ENCODE data around the gene OR5B2. TPM values are rescaled to one million over a fixed set of nuclear protein-coding genes. Genes with fewer than 3 reads are reported as not detected.
"Not testable (repeated sequence)": the region's sequence is repeated elsewhere in the genome, so short reads cannot be mapped to it uniquely, and the experiment has no call there.

The OR5B2 gene
- not detected for polyA plus RNA-seq (2013, experiment 1 of 2; ENCODE audit: insufficient read length)
- polyA plus RNA-seq (2013, experiment 2 of 2; ENCODE audit: insufficient read length), result not detected

DNA sequence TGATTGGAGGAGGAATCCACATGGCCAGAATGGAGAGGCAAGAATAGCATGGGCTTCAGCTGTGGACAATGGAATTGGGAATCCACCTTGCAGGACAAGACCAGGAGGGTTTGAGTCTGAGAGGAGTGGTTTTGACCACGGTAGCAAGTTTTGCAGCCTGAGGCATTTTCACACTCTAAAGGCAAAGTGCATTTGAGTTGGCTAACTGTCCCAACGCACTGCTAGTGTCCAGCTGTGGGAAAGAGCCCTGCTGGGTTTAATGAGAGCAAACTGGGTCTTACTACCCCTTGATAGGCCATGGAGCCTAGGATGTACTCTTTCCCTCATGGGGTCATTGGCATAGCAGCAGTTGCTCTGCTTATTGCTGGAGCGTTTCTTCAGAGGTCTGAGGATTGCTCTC lies at the start of gene OR5B2:
Gene OR5B2 (minus strand): TSS at position 101 of the 400 bp plus-strand sequence. CDS start 4,860 bp downstream, outside the sequence.
- DNase-seq, result no peak

DNA sequence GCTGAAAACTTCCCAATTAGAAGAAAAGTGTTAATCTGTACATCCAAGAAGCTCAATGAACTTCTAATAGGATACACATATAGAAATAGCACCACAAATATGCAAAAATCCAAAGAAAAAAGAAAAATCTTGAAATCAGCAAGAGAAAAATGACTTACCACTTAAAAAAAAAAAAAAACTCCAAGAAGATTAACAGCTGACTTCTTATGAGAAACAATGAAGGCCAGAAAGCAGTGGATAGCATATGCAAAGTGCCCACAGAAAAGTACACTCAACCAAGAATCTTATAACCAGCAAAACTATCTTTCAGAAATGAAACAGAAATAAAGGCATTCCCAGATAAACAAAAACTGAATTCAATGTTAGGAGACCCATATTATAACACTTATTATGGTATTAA lies 44.0 kb upstream of the OR5B2 start:
- DNase-seq, result no peak

DNA sequence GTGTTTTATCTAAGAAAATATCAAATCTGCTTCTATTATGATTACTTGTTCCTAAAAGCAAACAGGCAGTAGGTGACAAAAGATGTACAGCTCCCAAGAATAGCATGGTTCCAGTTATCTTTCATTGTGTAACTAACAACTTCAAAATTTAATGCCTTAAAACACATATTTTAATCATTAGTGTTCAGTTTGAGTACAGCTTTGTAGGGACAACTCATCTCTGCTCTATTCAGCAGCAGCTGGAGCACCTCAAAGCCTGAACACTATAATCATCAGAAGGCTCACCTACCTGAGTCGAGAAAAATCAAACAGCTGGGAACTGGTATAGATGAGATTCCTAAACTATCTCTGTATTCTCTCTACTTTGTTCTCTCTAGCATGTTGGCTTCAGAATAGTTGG lies 38.4 kb upstream of the OR5B2 start:
- DNase-seq, result no peak

DNA sequence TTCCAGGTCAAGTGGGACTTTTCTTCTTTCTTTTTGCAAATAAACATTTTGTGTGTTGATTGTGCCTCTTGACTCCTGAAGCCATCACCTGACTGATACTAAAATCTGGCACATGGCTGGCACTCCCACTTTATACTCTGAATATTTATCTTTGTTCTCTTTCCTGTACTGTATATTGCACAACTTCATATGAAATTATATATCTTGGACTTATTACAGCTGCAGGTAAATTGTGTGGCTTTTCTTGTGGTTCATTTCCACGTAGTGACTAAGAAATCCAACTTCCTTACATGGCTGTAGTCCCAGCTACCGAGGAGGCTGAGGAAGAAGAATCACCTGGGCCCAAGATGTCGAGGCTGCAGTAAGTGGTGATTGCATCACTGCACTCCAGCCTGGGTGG lies 37.8 kb upstream of the OR5B2 start:
- no peak for DNase-seq

DNA sequence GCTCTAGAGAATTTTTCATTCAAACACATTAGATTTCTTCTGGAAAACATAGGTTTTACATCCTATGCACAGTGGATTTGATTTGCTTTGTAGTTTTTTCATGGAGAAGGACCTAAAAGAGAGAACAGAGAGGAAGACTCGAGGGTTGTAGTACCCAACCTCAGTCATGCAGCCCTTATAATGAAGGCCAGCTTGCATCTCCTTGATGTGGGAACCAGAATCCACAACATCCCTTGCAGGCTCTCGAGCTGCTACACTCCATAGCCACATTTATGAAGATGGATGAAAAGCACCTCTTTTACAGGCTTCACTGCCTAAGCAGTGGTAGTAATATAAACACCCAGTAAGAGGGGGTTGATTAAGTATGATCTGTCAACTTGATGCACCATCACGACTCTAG lies 23.7 kb upstream of the OR5B2 start:
- no peak for DNase-seq

DNA sequence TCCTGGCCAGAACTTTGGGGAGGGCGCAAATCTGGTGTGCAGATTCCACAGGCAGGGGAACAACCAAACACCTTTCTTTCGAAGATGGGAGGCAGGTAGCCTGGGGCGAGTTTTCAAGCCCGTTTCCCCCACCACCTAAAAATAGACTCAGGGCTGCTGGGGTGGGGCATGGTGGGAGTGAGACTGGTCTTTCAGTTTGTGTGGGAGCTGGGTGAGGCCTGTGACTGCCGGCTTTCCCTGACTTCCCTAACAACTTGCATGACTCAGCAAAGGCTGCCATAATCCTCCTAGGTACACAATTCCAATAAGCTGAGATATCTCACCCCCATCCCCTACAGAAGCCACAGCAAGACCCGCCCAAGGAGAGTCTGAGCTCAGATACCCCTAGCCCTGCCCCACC lies 18.4 kb upstream of the OR5B2 start:
- DNase-seq, result no peak

DNA sequence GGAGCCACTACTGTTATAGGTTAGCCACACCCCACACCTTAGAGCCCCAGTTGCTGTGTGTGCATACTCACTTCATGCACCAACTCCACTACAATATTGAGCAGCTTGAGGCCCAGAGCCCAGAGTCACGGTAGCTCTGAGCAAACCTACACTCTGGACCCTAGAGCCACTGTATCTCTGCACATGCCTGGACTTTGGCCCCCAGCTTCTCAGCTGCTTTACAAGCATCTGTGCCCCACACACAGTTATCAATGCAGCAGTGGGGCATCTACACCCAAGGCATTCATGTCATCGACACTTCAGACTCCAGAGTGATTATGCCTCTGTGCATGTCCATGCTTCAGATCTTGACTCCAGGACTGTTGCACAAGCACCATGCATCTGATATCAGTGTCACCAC lies 16.4 kb upstream of the OR5B2 start:
- DNase-seq, result no peak

DNA sequence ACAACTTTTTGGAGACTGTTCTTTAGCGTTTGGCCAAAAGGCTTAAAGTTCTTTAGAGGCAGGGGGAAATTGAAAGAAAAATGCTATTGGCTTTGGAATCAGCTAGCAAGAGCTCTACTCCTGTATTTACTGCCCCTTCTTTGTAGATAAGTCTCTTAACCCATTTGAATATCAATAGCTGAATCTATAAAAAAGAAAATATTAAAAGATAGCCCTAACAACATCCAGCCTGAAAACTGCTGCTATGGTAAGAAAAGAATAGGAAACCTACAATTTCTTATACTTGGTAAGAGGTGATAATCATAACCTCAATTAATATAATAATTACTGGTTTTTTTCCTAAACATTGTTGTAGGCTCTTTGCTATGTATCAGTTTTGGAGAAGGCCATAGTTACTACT lies 14.2 kb upstream of the OR5B2 start, which contains the start of gene OR5B12:
Gene OR5B12 (minus strand): TSS at position 101 of the 400 bp plus-strand sequence. CDS start 2,085 bp downstream, outside the sequence.
- DNase-seq, result no peak

DNA sequence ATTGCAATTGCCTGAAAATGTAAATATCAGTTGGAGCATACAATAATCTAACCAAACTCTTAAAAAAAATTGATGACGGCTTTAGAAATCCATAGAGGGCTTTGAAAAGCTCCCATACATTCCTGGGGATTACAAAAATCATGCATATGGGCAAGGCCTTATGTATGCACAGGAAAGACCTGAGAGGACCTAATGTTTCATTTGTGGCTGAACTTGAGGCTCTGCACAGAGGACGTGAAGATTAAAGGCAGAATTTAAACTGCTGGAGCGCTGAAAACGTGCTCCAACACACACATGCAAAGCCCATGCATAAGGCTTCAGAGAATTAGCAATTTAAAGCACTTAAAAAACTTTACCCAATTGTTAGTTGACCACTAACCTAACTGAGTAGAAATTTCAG lies 10.6 kb upstream of the OR5B2 start:
- no peak for DNase-seq

DNA sequence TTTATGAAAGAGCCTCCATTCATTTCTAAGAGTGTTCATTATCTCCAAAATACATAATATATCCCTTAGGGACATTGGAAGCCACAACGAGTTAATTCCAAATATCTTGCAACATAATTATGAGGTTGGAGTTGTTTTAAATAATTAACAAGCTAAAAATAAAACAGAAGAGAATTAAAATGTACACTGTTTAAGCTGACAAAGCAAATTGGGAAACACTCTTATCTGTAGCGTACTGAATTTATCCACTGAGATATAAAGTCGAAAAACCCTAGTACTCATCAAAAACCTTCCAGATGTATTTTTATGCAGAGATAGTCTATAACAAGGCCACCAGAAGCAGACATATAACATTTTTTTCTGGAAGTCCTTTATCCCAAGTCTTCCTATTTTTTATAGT lies 6.3 kb upstream of the OR5B2 start:
- no peak for DNase-seq

DNA sequence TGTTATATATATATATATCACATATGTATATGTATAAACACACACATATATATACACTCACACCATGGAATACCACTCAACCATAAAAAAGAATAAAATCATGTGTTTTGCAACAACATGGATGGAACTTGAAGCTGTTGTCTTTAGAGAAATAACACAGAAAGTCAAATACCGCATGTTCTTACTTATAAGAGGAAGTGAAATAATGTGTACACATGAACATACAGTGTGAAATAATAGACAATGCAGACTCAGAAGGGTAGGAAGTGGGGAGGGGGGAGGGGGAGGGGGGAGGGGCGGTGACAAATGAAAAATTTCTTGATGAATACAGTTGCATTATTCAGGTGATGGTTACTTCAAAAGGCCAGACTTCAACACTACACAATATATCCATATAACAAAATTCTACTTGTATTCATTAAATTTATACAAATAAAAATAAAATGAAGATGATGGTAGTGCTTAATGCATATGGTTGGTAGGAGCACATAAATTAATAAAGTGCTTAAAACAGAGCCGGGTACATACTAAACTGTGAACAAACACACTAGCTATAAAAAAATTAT lies 5.8 kb upstream of the OR5B2 start:
- no peak for DNase-seq

DNA sequence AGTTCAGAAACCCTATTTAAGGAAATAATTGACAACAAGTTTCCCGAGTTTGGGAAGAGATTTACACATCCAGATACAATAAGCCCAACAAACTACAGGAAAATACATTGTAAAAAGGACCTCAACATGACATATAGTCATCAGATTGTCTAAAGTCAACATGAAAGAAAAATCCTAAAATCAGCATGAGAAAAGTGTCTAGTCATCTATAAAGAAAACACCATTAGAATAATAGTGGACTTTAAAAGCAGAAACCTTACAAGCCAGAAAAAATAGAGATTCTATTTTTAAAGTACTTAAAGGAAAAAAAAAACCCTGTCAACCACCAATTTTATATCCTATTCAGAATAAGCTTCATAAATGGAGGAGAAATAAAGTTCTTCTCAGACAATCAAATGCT lies 1.4 kb upstream of the OR5B2 start:
- no peak for DNase-seq

DNA sequence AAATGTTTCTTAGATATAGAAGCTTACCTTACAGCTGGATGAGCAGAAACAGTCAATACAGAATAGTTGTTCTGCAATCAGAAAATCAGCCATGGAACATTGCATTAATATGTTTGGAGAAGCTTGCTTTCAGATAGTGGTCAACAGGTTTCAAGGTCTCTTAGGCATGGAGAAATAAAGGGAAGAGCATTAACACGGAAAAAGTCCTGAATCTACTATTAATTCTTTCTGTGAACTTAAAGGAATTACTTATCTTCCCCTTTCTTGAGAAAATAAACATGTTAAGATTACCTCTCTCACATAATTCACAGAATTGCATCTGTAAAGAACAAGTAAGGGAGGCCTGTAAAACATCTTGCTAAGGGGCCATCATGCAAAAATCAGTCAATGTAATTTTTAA lies 21.1 kb downstream of the OR5B2 start, which contains the start of gene OR5B3:
Gene OR5B3 (minus strand): TSS at position 101 of the 400 bp plus-strand sequence. CDS start 3,465 bp downstream, outside the sequence.
- DNase-seq, result no peak

DNA sequence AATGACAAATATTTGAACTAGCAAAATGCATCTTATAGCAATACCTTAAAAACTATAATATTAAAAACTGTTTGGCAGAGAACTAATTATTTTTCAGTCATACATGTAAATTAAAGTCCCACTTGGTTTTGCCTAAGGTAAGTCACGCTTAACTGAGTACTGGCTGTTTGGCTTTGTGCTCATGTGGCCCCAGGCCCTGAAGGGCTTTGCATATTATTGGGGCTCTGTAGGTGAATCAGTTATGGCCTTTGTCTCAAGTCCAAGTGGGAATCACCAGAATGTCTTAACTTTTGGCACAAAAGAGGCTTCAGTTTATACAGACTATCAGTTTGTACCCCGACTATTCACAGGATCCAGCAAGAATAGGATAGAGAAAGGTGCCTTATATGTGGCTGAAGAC lies 28.3 kb downstream of the OR5B2 start:
- not testable (repeated sequence) for DNase-seq

DNA sequence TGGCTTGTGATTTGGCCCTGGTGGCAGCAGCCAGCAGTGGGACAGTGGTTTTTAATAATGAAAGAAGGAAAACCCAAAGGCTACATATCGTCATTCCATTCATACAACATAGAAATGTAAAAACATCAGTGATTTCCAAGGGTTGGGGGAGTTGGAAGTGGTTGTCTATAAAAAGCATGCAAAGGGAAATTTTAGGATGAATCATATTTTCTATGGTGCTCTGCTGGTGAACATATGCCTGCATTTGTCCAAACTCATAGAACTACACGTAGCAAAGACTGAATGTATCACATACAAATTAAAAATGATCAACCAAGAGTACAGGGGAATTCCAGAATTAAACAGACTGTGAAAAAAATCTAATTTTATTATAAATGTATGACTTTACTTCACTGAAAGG lies 32.3 kb downstream of the OR5B2 start:
- DNase-seq, result peak; percentile 55

DNA sequence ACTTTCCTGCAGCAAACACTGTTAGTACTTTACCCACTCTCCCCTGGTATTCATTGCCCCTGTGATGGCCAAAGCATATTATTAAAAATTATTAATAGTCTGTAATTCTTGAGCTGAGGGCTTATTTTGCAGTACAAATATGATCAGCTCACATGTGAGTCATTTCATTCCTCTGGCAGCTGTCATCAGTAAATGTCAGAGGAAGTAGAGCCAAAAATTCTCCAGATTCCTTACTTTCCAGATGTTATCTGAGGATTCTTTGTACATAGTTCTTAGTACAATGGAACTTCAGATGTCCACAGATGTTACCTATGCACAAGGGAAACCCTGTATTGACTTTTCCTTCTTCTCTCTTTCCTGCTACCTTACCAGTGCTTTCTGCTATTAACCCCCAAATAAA lies 33.7 kb downstream of the OR5B2 start:
- peak; percentile 77 for DNase-seq

DNA sequence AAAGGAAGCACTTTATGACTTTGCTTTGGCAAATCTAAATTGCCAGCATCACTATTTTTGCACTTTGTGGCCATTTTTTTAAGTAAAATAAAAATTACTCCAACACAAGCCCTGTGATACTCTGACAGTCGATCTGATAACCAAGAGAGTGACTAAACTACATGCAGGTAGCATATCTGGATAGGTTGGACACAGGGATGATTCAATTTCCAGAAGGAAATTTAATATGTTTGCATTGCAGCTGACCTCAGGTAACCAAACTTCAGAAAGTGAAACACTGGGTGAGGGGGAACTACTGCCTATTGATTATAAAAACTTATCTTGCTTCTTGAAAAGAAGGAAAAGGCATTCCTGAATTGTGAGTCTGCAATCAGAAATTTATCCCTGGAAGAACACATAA lies 35.2 kb downstream of the OR5B2 start:
- DNase-seq, result no peak

DNA sequence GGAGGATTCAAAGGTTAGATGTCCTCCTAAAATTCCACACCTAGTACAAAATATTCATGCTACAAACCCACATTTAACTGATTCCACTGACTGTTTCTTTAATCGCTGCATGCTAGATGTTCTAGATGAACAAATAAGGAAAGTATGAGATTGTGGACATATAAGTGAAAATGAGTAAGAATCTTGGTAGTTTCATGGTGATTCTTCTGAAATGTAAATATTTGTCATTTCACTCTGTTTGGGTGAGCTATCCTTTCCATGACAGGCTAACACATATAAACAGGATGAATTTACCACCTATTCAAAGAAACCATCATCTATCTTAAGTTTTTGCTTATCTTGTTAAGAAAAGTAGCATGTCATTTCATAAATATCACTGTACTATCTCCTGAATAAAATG lies 36.0 kb downstream of the OR5B2 start:
- peak; percentile 2 for DNase-seq

DNA sequence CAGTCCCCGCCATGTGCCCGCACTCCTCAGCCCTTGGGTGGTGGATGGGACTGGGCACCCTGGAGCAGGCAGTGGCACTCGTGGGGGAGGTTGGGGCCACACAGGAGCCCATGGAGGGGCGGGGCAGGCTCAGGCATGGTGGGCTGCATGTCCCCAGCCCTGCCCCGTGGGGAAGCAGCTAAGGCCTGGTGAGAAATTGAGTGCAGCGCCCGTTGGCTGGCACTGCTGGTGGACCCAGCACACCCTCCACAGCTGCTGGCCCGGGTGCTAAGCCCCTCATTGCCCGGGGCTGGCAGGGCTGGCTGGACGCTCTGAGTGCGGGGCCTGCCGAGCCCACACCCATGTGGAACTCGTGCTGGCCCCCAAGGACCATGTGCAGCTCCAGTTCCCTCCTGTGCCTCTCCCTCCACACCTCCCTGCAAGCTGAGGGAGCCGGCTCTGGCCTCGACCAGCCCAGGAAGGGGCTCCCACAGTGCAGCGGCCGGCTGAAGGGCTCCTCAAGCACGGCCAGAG lies 37.3 kb downstream of the OR5B2 start:
- no peak for DNase-seq

Measured in fibroblast of skin of abdomen (primary cell).